Measurements from ENCODE around the gene ARHGAP19. TPM values are rescaled to one million over a fixed set of nuclear protein-coding genes. Genes with fewer than 3 reads are reported as not detected.

ARHGAP19 gene
- total and polyA plus RNA-seq, 9 of the 15 experiments (the other 6 are each of a cell fraction or from before 2014, with no cell fraction given), result 14.8 to 49.5 (median 26.8) TPM

GRCh38 chr10:97256356-97256755 is 36.1 kb downstream of the ARHGAP19 start (continued):
- TF ChIP-seq RBM14 (IDR thresholded peaks at IDR 0.05; ENCODE audit: borderline replicate concordance, insufficient read depth, low read depth, low read length) (no peak), ZNF354B (CRISPR knock-in tag; IDR thresholded peaks at IDR 0.05) (no peak), DLX4 (CRISPR knock-in tag; IDR thresholded peaks at IDR 0.05) (no peak), CXXC5 (CRISPR knock-in tag; IDR thresholded peaks at IDR 0.05) (no peak), NKRF (IDR thresholded peaks at IDR 0.05; ENCODE audit: borderline replicate concordance) (no peak)

- no peak overlapping the region for H3K9ac ChIP-seq (ENCODE audit: insufficient read depth in 1 of 2, low read depth in 2 of 2, low read length in 2 of 2)
- POLR2A ChIA-PET, result no interaction called here
- H3K4me3 ChIP-seq, result no peak overlapping the region
- H3K9me1 ChIP-seq (ENCODE audit: control insufficient read depth, insufficient read depth, low read length), result no peaks in the 10 kb centered on the region
- H3K9me3 ChIP-seq (replicated peaks; ENCODE audit: control insufficient read depth, insufficient read depth, low read depth, low read length), result no peaks in the 10 kb centered on the region
- no peaks in the 10 kb centered on the region for H4K20me1 ChIP-seq (replicated peaks; ENCODE audit: control insufficient read depth, insufficient read depth, low read length)
- H3K4me1 ChIP-seq (replicated peaks in 1 of 2; ENCODE audit: control insufficient read depth in 2 of 2, insufficient read depth in 2 of 2, low read length in 2 of 2), result no peaks in the 10 kb centered on the region
- intact Hi-C loops (cut with micrococcal nuclease), result no loop called here
- H3K27me3 ChIP-seq (ENCODE audit: control insufficient read depth in 2 of 2, insufficient read depth in 2 of 2, low read length in 2 of 2), result no peaks in the 10 kb centered on the region
- CTCF ChIA-PET (ENCODE audit: low intra/inter-chr PET ratio), result no interaction called here
- in situ Hi-C loops (cut with MboI), result no loop called here
- H3K36me3 ChIP-seq (ENCODE audit: control insufficient read depth, insufficient read depth, low read length), result peaks cover 47% of the 10 kb centered on the region; the same call in 2 of the 3 replicates
- ATAC-seq (no peak), FAIRE-seq (no peak), DNase-seq (ENCODE audit: extremely low read depth in 1 of 4, low spot score in 3 of 4) (no peak)
- BruUV-seq (replicated peaks), result no TSS peak
- 67% methylated on average over 5 of the region's 5 CpGs for WGBS (ENCODE audit: insufficient coverage, low coverage, missing lambda C conversion rate)
- TF ChIP-seq CHD1 (IDR thresholded peaks at IDR 0.05; ENCODE audit: low read length) (no peak), PML (IDR thresholded peaks at IDR 0.05; ENCODE audit: low read length) (no peak), HCFC1 (IDR thresholded peaks at IDR 0.05; ENCODE audit: low read depth, low read length) (no peak), ZNF695 (CRISPR knock-in tag; IDR thresholded peaks at IDR 0.05) (no peak), GABPB2 (CRISPR knock-in tag; conservative IDR thresholded peaks at IDR 0.05) (no peak), POLR2A (conservative IDR thresholded peaks at IDR 0.05) (no peak), NCOA4 (IDR thresholded peaks at IDR 0.05; ENCODE audit: partially characterized antibody) (no peak), FIP1L1 (IDR thresholded peaks at IDR 0.05; ENCODE audit: low read depth, low read length, poor library complexity, severe bottlenecking) (no peak), TCF7L2 (IDR thresholded peaks at IDR 0.05; ENCODE audit: low read depth, low read length) (no peak), ZEB2 (IDR thresholded peaks at IDR 0.05) (no peak), ZNF124 (CRISPR knock-in tag; IDR thresholded peaks at IDR 0.05) (no peak), CBX2 (IDR thresholded peaks at IDR 0.05; ENCODE audit: insufficient read depth, low read length, poor library complexity, severe bottlenecking) (no peak)
- H3K27ac ChIP-seq (ENCODE audit: extremely low read depth, low read depth, low read length), result no peak overlapping the region
- H3K79me2 ChIP-seq (ENCODE audit: control insufficient read depth, insufficient read depth, low read length), result no peaks in the 10 kb centered on the region
- H3K4me2 ChIP-seq (ENCODE audit: insufficient read depth, low read length), result no peak overlapping the region
- H2AFZ ChIP-seq (ENCODE audit: low read depth, low read length), result no peak overlapping the region
These were observed 36.7 kb downstream of the ARHGAP19 start for GRCh38 chr10:97255512-97256293.

All from K562 (cell line).